CD4-positive, alpha-beta T cell (primary cell): ENCODE data around the gene ME1. TPM values are rescaled to one million over a fixed set of nuclear protein-coding genes. Genes with fewer than 3 reads are reported as not detected.

Experiments used
- ATAC-seq: fragments of 200-7000 bp; cut with Tn5 transposase; one replicate; pipeline ENCODE4 v1.10.0; 2022; ENCODE audit warnings: mild to moderate bottlenecking; ENCODE audit not compliant: poor library complexity
- CTCF ChIA-PET: fragments of 350-600 bp; sonication (Branson Sonifier 250); formaldehyde crosslinking; loops from one replicate; lab custom pipeline; 2021; ENCODE audit warnings: antibody characterized with exemption, inconsistent platforms; lab: Charles Lee
- POLR2A ChIA-PET: fragments of 350-600 bp; sonication (Branson Sonifier 250); formaldehyde crosslinking; loops from one replicate; lab custom pipeline; 2021; ENCODE audit warnings: antibody characterized with exemption, inconsistent platforms; lab: Charles Lee
- DNase-seq, 14 experiments: peaks; one replicate each; pipeline ENCODE4 v3.0.0-alpha.2; 2013 to 2020; ENCODE audit warnings: mixed read lengths in 2 of 14
- H3K27ac ChIP-seq, 2 donors: one replicate each; pipeline versions ENCODE4 v1.5.1 to v1.7.0; 2013; ENCODE audit warnings: low read length in 2 of 2, low read depth in 1 of 2, mild to moderate bottlenecking in 1 of 2
- H3K27me3 ChIP-seq, 2 experiments: 1 replicate in 1 of 2; 2 replicates in 1 of 2; pipeline versions ENCODE4 v1.6.1 to v1.7.0; 2013; ENCODE audit warnings: low read length in 2 of 2, control low read depth in 1 of 2, mild to moderate bottlenecking in 1 of 2, moderate library complexity in 1 of 2; ENCODE audit not compliant: insufficient read depth in 2 of 2, control insufficient read depth in 1 of 2
- H3K36me3 ChIP-seq: one replicate; pipeline ENCODE4 v1.6.1; 2013; ENCODE audit warnings: low read length, control low read depth; ENCODE audit not compliant: insufficient read depth
- H3K4me1 ChIP-seq: one replicate; pipeline ENCODE4 v1.6.1; 2013; ENCODE audit warnings: low read length, control low read depth; ENCODE audit not compliant: insufficient read depth
- H3K4me3 ChIP-seq: one replicate; pipeline ENCODE4 v1.5.1; 2013; ENCODE audit warnings: mild to moderate bottlenecking, low read length, moderate library complexity
- H3K9me3 ChIP-seq, 2 experiments: 1 replicate in 1 of 2; 2 replicates in 1 of 2; pipeline versions ENCODE4 v1.6.1 to v1.7.0; 2013; ENCODE audit warnings: low read length in 2 of 2, mild to moderate bottlenecking in 2 of 2, control low read depth in 1 of 2, moderate library complexity in 1 of 2; ENCODE audit not compliant: control insufficient read depth in 1 of 2, insufficient read depth in 1 of 2
- H3K27ac Mint-ChIP-seq: one replicate; pipeline ENCODE4 v1.8.0; 2020; ENCODE audit warnings: mixed read lengths
- H3K27me3 Mint-ChIP-seq: one replicate; pipeline ENCODE4 v1.8.0; 2021; ENCODE audit warnings: mixed read lengths
- H3K36me3 Mint-ChIP-seq: one replicate; pipeline ENCODE4 v1.8.0; 2021; ENCODE audit warnings: low read depth, mixed read lengths
- H3K4me1 Mint-ChIP-seq: one replicate; pipeline ENCODE4 v1.8.0; 2021; ENCODE audit warnings: low read depth, mixed read lengths
- H3K4me3 Mint-ChIP-seq: one replicate; pipeline ENCODE4 v1.8.0; 2020; ENCODE audit warnings: mild to moderate bottlenecking, mixed read lengths
- H3K9me3 Mint-ChIP-seq: one replicate; pipeline ENCODE4 v1.8.0; 2020; ENCODE audit warnings: mixed read lengths
- intact Hi-C, 2 experiments: fragments of 100-400 bp; cut with DNase I in 1 of 2; cut with micrococcal nuclease in 1 of 2; formaldehyde crosslinking; loops; one replicate each; pipeline versions ENCODE4 v1.15.1 to v1.9.0; 2023 to 2025; cut with DNase I, micrococcal nuclease
- total RNA-seq, 174 experiments: library from RNA in 2 of 174; stranded (reverse) in 2 of 174; gene quantifications; one replicate each; pipeline ENCODE4 v1.2.3 and lab custom pipeline; 2021 to 2026
- TF ChIP-seq, protein P1 (sequence below): fragments of 200-600 bp; IDR thresholded peaks from one replicate; pipeline ENCODE4 v1.8.0; 2022; ENCODE audit warnings: antibody characterized with exemption, mild to moderate bottlenecking

Gene ME1
- total RNA-seq, 2 experiments from 2014 or later = not detected

- H3K36me3 Mint-ChIP-seq = no peaks in the 10 kb centered on the region
- no peak for DNase-seq
Measured at GRCh38 chr6:83311231-83311630, 119.6 kb downstream of the ME1 start.

DNA sequence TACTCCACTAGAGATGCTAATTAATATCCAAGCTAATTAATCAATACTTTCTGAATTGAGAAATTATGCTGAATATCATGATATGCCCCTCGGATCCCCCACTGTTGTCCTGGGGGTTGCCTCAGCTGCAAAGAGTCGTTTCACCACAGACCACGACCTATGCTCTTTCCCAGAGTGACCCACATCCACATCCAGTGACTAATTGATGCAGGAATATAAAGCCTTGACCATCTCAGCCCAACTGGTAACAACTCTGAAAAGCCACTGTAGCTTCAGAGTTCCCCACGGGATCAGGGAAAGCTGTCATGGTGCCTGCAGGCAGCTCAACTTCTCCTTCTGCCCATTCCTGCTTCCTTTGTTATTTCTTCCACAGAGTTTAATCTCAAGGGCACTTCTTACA, 120.8 kb downstream of the ME1 start:
- H3K27me3 Mint-ChIP-seq = peaks cover 7% of the 10 kb centered on the region
- H3K4me1 Mint-ChIP-seq = no peaks in the 10 kb centered on the region
- no peak overlapping the region for H3K4me3 ChIP-seq
- H3K36me3 Mint-ChIP-seq = no peaks in the 10 kb centered on the region
- intact Hi-C loops = no loop called here
- no peaks in the 10 kb centered on the region for H3K4me1 ChIP-seq
- CTCF ChIA-PET = interaction anchor here (0.6 kb wide), 1 partner anchor 846 kb away, joined by 3 read pairs; no protein-coding TSS in a partner anchor
- H3K27ac ChIP-seq = no peak overlapping the region
- DNase-seq (no peak), ATAC-seq (no peak)
- no peaks in the 10 kb centered on the region for H3K36me3 ChIP-seq
- H3K27ac Mint-ChIP-seq = no peak overlapping the region
- no peak overlapping the region for H3K4me3 Mint-ChIP-seq
- POLR2A ChIA-PET = no interaction called here
- no peaks in the 10 kb centered on the region for H3K27me3 ChIP-seq
- H3K9me3 Mint-ChIP-seq = no peaks in the 10 kb centered on the region
- TF ChIP-seq, protein P1, sequence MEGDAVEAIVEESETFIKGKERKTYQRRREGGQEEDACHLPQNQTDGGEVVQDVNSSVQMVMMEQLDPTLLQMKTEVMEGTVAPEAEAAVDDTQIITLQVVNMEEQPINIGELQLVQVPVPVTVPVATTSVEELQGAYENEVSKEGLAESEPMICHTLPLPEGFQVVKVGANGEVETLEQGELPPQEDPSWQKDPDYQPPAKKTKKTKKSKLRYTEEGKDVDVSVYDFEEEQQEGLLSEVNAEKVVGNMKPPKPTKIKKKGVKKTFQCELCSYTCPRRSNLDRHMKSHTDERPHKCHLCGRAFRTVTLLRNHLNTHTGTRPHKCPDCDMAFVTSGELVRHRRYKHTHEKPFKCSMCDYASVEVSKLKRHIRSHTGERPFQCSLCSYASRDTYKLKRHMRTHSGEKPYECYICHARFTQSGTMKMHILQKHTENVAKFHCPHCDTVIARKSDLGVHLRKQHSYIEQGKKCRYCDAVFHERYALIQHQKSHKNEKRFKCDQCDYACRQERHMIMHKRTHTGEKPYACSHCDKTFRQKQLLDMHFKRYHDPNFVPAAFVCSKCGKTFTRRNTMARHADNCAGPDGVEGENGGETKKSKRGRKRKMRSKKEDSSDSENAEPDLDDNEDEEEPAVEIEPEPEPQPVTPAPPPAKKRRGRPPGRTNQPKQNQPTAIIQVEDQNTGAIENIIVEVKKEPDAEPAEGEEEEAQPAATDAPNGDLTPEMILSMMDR = no peak
- no peaks in the 10 kb centered on the region for H3K9me3 ChIP-seq

More at GRCh38 chr6:83311231-83311630, 119.6 kb downstream of the ME1 start:
- H3K4me3 ChIP-seq = no peak overlapping the region
- no peak for ATAC-seq
- POLR2A ChIA-PET = interaction anchor here (0.8 kb wide), 1 partner anchor 1077 kb away, joined by 4 read pairs; no protein-coding TSS in a partner anchor
- intact Hi-C loops = no loop called here
- H3K27me3 Mint-ChIP-seq = peaks cover 7% of the 10 kb centered on the region
- H3K9me3 Mint-ChIP-seq = no peaks in the 10 kb centered on the region
- H3K27me3 ChIP-seq = no peaks in the 10 kb centered on the region
- no peak overlapping the region for H3K4me3 Mint-ChIP-seq
- H3K4me1 Mint-ChIP-seq = no peaks in the 10 kb centered on the region
- no peak overlapping the region for H3K27ac Mint-ChIP-seq
- TF ChIP-seq, protein P1 = no peak
- no peaks in the 10 kb centered on the region for H3K36me3 ChIP-seq
- H3K9me3 ChIP-seq = no peaks in the 10 kb centered on the region
- H3K4me1 ChIP-seq = no peaks in the 10 kb centered on the region
- CTCF ChIA-PET = no interaction called here
- no peak overlapping the region for H3K27ac ChIP-seq

DNA sequence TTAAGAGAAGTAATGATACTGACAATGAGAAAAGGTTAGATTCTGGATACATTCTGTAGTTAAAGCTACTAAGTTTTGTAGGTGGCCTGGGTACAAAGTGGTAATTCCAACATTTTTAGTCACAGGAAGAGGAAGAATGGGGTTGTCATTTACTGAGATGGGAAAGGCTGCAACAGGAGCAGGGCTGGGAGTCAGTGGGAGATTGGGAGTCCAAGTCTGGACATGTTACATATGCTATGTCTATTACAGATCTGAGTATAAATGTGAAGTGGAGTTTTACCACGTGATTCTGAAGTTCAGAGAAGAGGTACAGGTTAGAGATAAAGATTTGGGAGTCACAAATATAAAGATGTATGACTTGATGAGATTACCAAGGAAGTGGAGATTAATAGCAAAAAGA, 121.5 kb downstream of the ME1 start:
- Mint-ChIP-seq H3K9me3 (no peaks in the 10 kb centered on the region), H3K27me3 (peaks cover 7% of the 10 kb centered on the region), H3K27ac (no peak overlapping the region), H3K4me1 (no peaks in the 10 kb centered on the region), H3K4me3 (no peak overlapping the region), H3K36me3 (no peaks in the 10 kb centered on the region)
- ChIA-PET POLR2A (no interaction called here), CTCF (interaction anchor here (0.6 kb wide), 1 partner anchor 845 kb away, joined by 3 read pairs; no protein-coding TSS in a partner anchor)
- no peak overlapping the region for H3K4me3 ChIP-seq
- TF ChIP-seq, protein P1 = no peak
- intact Hi-C loops = no loop called here
- no peaks in the 10 kb centered on the region for H3K9me3 ChIP-seq
- no peaks in the 10 kb centered on the region for H3K27me3 ChIP-seq
- ATAC-seq (no peak), DNase-seq (no peak)
- no peak overlapping the region for H3K27ac ChIP-seq
- H3K4me1 ChIP-seq = no peaks in the 10 kb centered on the region
- H3K36me3 ChIP-seq = no peaks in the 10 kb centered on the region
